ENCODE results near the gene KIR2DL1.
"Not testable (repeated sequence)": the region's sequence is repeated elsewhere in the genome, so short reads cannot be mapped to it uniquely, and the experiment has no call there.

Gene KIR2DL1

DNA sequence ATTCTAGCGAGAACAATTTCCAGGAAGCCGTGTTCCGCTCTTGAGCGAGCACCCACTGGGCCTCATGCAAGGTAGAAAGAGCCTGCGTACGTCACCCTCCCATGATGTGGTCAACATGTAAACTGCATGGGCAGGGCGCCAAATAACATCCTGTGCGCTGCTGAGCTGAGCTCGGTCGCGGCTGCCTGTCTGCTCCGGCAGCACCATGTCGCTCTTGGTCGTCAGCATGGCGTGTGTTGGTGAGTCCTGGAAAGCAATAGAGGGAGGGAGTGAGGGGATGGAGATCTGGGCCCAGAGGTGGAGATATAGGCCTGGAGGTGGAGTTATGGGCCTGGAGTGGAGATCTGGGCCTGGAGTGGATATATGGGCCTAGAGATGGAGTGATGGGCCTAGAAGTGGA, at the start of gene KIR2DL1:
Gene KIR2DL1 (plus strand): TSS at position 148 of the 400 bp plus-strand sequence. CDS start 58 bp downstream, at position 206.
- not testable (repeated sequence) for DNase-seq (ENCODE audit: low spot score)

DNA sequence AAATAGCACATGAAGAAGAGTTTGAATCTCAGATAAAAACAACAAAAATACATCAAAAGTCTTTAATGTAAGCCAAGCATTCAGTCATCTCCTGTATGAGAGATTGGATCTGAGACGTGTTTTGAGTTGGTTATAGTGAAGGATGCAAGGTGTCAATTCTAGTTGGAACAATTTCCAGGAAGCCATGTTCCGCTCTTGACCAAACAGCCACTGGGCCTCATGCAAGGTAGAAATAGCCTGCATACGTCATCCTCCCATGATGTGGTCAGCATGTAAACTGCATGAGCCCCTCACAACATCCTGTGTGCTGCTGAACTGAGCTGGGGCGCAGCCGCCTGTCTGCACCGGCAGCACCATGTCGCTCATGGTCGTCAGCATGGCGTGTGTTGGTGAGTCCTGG, 45.5 kb upstream of the KIR2DL1 start, which contains the start of gene KIR3DL3:
Gene KIR3DL3 (plus strand): TSS at position 301 of the 400 bp plus-strand sequence. CDS start 55 bp downstream, at position 356.
- DNase-seq (ENCODE audit: low spot score) = no peak

DNA sequence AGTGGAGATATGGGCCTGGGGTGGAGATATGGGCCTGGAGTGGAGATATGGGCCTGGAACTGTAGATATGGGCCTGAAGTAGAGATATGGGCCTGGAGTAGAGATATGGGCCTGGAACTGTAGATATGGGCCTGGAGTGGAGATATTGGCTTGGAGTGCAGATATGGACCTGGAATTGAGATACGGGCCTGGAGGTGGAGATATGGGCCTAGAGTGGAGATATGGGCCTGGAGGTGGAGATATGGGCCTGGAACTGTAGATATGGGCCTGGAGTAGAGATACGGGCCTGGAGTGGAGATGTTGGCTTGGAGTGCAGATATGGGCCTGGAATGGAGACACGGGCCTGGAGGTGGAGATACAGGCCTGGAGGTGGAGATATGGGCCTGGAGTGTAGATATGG, 44.9 kb upstream of the KIR2DL1 start:
- no peak for DNase-seq (ENCODE audit: low spot score)

DNA sequence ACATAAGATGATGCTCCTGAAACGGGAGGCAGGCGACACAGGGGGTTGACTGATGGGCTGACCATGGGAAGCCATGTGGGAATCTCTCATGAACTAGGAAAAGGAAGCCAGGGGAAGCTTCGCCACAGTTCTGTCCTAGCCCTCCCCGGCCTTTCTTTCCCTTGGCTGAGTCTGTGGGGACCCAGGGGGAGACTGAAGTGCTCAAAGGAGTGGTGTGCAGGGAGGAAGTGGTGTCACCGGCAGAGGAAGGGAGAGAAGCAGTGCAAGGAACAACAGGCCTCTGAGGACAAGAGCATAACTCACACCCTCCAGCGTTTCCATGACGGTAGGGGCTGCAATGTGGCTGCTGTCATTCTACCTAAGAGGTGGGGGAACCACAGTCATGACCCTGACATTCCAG, 44.3 kb upstream of the KIR2DL1 start:
- no peak for DNase-seq (ENCODE audit: low spot score)

DNA sequence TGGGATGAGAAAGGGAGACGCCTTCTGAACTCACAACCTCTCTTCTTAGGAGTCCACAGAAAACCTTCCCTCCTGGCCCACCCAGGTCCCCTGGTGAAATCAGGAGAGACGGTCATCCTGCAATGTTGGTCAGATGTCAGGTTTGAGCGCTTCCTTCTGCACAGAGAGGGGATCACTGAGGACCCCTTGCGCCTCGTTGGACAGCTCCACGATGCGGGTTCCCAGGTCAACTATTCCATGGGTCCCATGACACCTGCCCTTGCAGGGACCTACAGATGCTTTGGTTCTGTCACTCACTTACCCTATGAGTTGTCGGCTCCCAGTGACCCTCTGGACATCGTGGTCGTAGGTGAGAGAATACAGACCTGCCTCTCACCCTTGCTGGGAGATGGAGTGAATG, 42.0 kb upstream of the KIR2DL1 start:
- no peak for DNase-seq (ENCODE audit: low spot score)

DNA sequence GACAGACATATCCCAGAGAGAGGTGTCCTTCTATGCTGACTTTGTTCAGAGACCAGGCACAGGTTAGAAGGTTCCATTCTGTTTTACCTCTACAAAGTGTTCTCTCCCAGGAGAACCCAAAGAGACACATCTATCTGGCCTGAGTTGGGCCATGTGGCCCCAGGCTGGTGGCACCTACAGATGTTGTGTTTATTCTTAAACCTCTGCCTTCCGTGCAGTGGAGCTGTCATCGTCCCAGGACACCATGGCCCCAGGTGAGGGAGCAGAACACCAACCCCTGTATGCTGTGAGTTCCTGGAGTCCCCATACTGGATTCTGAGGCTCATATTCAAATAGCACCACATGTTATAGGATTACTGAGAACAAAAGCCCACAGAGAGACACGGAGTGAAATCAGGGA, 41.4 kb upstream of the KIR2DL1 start:
- DNase-seq (ENCODE audit: low spot score) = no peak

DNA sequence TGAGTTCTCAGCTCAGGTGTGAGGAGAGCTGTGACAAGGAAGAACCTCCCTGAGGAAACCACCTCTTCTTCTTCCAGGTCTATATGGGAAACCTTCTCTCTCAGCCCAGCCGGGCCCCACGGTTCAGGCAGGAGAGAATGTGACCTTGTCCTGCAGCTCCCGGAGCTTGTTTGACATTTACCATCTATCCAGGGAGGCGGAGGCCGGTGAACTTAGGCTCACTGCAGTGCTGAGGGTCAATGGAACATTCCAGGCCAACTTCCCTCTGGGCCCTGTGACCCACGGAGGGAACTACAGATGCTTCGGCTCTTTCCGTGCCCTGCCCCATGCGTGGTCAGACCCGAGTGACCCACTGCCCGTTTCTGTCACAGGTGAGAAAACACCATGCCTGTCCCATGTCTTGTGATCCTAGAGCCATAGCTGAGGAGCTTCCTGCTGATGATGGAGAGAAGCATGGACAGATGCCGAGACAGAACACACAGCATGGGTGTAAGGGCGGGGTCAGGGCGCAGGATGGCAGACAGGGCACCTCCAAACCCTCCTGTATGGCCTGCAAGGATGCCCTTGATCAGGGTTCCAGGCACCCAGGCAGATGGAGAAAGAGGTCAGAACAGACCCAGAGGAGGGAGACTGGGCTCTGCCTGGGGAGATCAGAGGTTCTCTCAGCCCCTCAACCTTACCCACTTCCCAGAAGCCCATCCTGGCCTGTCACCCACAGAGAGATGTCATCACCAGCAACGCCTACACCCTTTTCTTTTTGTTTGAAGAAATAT, 40.0 kb upstream of the KIR2DL1 start:
- no peak for DNase-seq (ENCODE audit: low spot score)

DNA sequence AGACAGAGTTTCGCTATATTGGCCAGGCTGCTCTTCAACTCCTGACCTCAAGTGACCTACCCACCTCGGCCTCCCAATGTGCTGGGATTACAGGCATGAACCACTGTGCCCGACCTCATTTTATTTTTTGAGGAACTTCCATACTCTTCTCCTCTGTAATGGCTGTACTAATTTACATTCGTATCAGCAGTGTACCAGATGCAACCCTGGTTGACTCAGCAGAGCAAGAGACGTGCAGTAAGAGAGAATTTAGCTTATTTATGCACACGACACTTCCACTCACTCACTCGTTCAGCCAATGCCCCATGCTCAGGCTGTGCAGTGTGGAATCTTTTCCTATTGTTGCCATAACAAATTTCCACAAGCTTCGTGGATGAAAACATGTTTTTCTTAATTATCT, 38.4 kb upstream of the KIR2DL1 start:
- DNase-seq (ENCODE audit: low spot score) = no peak

DNA sequence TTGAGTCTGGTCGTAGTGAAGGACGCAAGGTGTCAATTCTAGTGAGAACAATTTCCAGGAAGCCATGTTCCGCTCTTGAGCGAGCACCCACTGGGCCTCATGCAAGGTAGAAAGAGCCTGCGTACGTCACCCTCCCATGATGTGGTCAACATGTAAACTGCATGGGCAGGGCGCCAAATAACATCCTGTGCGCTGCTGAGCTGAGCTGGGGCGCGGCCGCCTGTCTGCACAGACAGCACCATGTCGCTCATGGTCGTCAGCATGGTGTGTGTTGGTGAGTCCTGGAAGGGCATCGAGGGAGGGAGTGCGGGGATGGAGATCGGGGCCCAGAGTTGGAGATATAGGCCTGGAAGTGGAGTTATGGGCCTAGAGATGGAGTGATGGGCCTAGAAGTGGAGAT, 31.3 kb upstream of the KIR2DL1 start, which contains the start of gene KIR2DL3:
Gene KIR2DL3 (plus strand): TSS at position 208 of the 400 bp plus-strand sequence. CDS start 33 bp downstream, at position 241.
- DNase-seq (ENCODE audit: low spot score) = not testable (repeated sequence)

DNA sequence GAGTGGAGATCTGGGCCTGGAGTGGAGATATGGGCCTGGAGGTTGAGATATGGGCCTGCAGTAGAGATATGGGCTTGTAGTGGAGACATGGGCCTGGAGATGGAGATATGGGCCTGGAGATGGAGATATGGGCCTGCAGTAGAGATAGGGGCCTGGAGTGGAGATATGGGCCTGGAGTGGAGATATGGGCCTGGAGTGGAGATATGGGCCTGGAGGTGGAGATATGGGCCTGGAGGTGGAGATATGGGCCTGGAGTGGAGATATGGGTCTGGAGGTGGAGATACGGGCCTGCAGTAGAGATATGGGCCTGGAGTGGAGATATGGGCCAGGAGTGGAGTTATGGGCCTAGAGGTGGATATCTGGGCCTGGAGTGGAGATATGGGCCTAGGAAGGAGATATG, 30.9 kb upstream of the KIR2DL1 start:
- DNase-seq (ENCODE audit: low spot score) = no peak

DNA sequence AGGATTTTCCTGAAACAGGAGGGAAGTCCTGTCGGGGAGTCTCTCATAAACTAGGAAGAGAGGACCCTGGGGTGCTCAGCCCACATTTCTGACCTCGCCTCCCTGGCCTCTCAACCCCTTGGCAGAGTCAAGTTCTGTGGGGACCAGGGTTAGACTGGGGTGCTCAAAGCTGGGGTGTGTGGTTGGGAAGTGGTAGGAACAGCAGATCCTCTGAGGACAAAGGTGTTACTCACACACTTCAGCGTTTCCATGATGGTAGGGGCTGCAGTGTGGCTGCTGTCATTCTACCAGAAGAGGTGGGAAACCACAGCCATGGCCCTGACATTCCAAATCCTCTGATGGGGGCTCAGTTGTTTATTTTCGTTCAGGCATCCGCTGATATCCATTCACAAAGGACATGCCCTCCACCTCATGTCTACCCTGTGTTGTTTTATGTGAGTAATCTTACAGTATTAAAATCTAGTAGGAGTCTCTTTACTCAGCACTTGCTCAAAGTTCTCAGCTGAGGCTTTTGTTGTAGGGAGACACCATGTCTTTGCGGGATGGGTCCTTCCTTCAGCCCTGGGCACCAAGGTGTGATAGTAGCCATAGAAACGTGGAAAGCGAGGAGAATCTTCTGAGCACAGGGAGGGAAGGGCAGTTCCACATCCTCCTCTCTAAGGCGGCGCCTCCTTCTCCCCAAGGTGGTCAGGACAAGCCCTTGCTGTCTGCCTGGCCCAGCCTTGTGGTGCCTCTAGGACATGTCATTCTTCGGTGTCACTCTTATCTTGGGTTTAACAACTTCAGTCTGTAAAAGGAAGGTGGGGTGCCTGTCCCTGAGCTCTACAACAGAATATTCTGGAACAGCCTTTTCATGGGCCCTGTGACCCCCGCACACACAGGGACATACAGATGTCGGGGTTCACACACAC, 29.8 kb upstream of the KIR2DL1 start:
- no peak for DNase-seq (ENCODE audit: low spot score)

DNA sequence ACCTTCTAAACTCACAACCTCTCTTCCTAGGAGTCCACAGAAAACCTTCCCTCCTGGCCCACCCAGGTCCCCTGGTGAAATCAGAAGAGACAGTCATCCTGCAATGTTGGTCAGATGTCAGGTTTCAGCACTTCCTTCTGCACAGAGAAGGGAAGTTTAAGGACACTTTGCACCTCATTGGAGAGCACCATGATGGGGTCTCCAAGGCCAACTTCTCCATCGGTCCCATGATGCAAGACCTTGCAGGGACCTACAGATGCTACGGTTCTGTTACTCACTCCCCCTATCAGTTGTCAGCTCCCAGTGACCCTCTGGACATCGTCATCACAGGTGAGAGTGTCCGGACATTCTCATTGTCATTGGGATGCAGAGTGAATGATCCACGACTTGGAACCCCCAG, 27.6 kb upstream of the KIR2DL1 start:
- DNase-seq (ENCODE audit: low spot score) = not testable (repeated sequence)

DNA sequence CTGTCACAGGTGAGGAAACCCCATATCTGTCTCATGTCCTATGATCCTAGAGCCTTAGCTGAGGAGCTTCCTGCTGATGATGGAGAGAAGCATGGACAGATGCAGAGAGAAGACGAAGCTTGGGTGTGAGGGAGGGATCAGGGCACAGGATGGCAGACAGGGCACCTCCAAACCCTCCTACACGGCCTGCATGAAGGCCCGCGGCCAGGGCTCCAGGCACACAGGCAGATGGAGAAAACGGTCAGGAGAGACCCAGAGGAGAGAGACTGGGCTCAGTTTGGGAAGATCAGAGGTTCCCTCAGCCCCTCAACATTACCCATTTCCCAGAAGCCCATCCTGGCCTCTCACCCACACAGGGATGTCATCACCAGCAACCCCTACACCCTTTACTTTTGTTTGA, 25.5 kb upstream of the KIR2DL1 start:
- not testable (repeated sequence) for DNase-seq (ENCODE audit: low spot score)

DNA sequence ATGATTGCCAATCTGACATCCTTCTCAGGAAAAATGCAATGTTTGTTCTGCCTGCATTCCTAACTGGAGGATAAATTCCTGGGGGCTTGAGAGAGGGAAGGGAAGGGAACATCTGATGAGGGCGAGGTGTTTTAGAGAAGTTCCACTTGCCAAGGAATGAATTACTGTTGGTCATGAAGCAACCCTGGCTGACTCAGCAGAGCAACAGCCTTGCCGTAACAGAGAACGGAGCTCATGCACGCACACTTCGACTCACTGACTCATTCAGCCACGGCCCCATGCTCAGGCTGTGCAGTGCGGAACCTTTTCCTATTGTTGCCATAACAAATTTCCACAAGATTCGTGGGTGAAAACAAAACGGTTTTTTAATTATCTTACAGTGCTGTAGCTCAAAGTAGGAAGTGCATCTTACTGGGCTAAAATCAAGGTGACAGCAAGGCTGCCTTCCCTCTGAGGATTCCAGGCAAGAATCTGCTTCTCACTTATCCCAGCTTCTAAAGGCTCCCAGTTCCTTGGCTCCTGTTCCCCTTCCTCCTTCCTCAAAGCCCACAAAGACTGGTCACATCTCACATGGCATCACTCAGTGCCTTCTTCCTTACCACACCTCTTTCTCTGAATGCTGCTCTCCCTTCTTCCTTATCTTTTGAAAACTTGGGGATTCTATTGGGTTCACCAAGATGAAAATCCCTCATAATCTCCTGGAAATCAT, 21.8 kb upstream of the KIR2DL1 start:
- not testable (repeated sequence) for DNase-seq (ENCODE audit: low spot score)

DNA sequence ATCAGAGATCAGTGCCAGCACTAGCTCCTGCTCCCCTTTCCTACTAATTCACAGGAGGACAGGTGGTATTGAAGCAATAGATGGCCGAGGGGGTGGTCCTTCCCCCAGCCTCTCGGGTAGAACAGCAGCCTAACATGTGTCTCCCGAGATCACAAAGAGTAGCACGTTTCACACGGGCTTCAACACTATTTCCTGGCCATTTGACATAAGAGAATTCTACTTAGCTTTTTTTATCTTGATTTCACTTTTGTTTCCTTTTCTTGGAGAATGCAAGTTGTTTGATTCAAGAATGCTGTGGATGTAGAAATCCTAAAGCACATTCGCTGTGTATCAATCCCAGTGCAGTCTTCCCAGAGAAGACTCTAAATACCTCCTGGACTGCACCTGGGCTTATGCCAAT, 19.3 kb upstream of the KIR2DL1 start:
- DNase-seq (ENCODE audit: low spot score) = not testable (repeated sequence)

DNA sequence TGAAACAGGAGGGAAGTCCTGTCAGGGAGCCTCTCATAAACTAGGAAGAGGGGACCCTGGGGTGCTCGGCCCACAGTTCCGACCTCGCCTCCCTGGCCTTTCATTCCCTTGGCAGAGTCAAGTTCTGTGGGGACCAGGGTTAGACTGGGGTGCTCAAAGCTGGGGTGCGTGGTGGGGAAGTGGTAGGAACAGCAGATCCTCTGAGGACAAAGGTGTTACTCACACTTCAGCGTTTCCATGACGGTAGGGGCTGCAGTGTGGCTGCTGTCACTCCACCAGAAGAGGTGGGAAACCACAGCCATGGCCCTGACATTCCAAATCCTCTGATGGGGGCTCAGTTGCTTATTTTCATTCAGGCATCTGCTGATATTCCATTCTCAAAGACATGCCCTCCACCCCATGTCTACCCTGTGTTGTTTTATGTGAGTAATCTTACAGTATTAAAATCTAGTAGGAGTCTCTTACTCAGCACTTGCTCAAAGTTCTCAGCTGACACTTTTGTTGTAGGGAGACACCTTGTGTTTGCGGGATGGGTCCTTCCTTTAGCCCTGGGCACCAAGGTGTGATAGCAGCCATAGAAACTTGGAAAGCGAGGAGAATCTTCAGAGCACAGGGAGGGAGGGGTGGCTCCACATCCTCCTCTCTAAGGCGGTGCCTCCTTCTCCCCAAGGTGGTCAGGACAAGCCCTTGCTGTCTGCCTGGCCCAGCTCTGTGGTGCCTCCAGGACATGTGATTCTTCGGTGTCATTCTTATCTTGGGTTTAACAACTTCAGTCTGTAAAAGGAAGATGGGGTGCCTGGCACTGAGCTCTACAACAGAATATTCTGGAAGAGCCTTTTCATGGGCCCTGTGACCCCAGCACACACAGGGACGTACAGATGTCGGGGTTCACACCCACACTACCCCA, 13.1 kb upstream of the KIR2DL1 start:
- DNase-seq (ENCODE audit: low spot score) = not testable (repeated sequence)

DNA sequence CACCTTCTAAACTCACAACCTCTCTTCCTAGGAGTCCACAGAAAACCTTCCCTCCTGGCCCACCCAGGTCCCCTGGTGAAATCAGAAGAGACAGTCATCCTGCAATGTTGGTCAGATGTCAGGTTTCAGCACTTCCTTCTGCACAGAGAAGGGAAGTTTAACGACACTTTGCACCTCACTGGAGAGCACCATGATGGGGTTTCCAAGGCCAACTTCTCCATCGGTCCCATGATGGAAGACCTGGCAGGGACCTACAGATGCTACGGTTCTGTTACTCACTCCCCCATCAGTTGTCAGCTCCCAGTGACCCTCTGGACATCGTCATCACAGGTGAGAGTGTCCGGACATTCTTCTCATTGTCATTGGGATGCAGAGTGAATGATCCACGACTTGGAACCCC, 11.0 kb upstream of the KIR2DL1 start:
- DNase-seq (ENCODE audit: low spot score) = not testable (repeated sequence)

DNA sequence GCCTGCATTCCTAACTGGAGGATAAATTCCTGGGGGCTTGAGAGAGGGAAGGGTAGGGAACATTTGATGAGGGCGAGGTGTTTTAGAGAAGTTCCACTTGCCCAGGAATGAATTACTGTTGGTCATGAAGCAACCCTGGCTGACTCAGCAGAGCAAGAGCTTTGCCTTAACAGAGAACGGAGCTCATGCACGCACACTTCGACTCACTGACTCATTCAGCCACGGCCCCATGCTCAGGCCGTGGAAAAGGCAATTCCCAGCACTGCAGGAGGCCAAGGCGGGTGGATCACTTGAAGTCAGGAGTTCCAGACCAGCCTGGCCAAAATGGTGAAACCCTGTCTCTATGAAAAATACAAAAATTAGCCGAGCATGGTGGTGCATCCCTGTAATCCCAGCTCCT, 5.4 kb upstream of the KIR2DL1 start:
- DNase-seq (ENCODE audit: low spot score) = not testable (repeated sequence)

DNA sequence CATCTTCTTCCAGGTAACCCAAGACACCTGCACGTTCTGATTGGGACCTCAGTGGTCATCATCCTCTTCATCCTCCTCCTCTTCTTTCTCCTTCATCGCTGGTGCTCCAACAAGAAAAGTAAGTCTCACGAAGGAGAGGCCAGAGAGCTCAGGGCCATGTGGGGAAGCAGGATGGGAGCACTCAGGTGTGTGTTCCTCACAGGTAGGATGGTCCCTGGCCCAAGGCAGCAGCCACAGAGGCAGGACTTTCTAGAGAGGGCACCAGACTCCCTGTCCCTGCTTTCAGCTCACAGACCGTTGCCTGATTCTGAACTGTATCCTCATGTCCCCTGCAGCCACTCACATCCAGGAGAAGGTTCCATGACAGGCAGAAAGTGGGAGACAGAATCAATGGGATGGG, 3.1 kb upstream of the KIR2DL1 start:
- DNase-seq (ENCODE audit: low spot score) = not testable (repeated sequence)

DNA sequence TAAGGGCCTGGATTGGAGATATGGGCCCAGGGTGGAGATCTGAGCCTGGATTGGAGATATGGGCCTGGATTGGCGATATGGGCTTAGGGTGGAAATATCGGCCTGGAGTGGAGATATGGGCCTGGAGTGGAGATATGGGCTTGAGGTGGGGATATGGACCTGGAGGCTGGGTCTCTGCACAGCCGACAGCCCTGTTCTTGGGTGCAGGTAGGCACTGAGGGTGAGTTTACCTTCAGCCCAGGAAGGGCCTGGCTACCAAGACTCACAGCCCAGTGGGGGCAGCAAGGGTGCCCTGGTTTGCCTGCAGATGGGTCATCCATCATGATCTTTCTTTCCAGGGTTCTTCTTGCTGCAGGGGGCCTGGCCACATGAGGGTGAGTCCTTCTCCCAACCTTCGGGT, 918 bp downstream of the KIR2DL1 start:
- DNase-seq (ENCODE audit: low spot score) = not testable (repeated sequence)

All from HuH-7 (cell line).